ENCODE data around the gene ST6GALNAC4. TPM values are rescaled to one million over a fixed set of nuclear protein-coding genes. Genes with fewer than 3 reads are reported as not detected.

Gene ST6GALNAC4
- total and polyA plus RNA-seq, 4 donors = 8.0 to 20.2 (median 19.5) TPM

GRCh38 chr9:127947841-127948710, 31.2 kb upstream of the ST6GALNAC4 start:
- no peak for DNase-seq (ENCODE audit: low read depth in 4 of 6, low spot score in 6 of 6)
- Histone ChIP-seq H3K9me3 (ENCODE audit: control insufficient read depth, insufficient read depth, low read length) (no peaks in the 10 kb centered on the region), H3K4me1 (ENCODE audit: control insufficient read depth, insufficient read depth, low read length) (peaks cover 89% of the 10 kb centered on the region), H3K27ac (ENCODE audit: low read depth, low read length) (peak overlapping the region; percentile 67), H3K4me3 (ENCODE audit: low read depth, low read length) (peak overlapping the region; percentile 24), H3K27me3 (ENCODE audit: control insufficient read depth, insufficient read depth, low read length) (no peaks in the 10 kb centered on the region), H3K36me3 (ENCODE audit: control insufficient read depth, insufficient read depth, low read length) (peaks cover 75% of the 10 kb centered on the region)
- WGBS (ENCODE audit: insufficient coverage) = 83% methylated on average over 15 of the region's 17 CpGs

- DNase-seq (ENCODE audit: low read depth in 4 of 6, low spot score in 6 of 6) = no peak
- Histone ChIP-seq H3K36me3 (ENCODE audit: control insufficient read depth, insufficient read depth, low read length) (peaks cover 84% of the 10 kb centered on the region), H3K4me1 (ENCODE audit: control insufficient read depth, insufficient read depth, low read length) (peaks cover 90% of the 10 kb centered on the region), H3K27me3 (ENCODE audit: control insufficient read depth, insufficient read depth, low read length) (no peaks in the 10 kb centered on the region), H3K27ac (ENCODE audit: low read depth, low read length) (peak overlapping the region; percentile 25), H3K9me3 (ENCODE audit: control insufficient read depth, insufficient read depth, low read length) (no peaks in the 10 kb centered on the region), H3K4me3 (ENCODE audit: low read depth, low read length) (no peak overlapping the region)
- WGBS (ENCODE audit: insufficient coverage) = 64% methylated on average over 3 of the region's 3 CpGs
Observed at GRCh38 chr9:127946728-127947127, 29.9 kb upstream of the ST6GALNAC4 start.

- WGBS (ENCODE audit: insufficient coverage) = 84% methylated on average over 7 of the region's 9 CpGs
- Histone ChIP-seq H3K4me3 (ENCODE audit: low read depth, low read length) (no peak overlapping the region), H3K27ac (ENCODE audit: low read depth, low read length) (peak overlapping the region; percentile 33), H3K4me1 (ENCODE audit: control insufficient read depth, insufficient read depth, low read length) (peaks cover 85% of the 10 kb centered on the region), H3K36me3 (ENCODE audit: control insufficient read depth, insufficient read depth, low read length) (peaks cover 90% of the 10 kb centered on the region), H3K9me3 (ENCODE audit: control insufficient read depth, insufficient read depth, low read length) (no peaks in the 10 kb centered on the region), H3K27me3 (ENCODE audit: control insufficient read depth, insufficient read depth, low read length) (no peaks in the 10 kb centered on the region)
- DNase-seq (ENCODE audit: low read depth in 4 of 6, low spot score in 6 of 6) = no peak
Observed at GRCh38 chr9:127945942-127946341, 29.1 kb upstream of the ST6GALNAC4 start.

- no peak overlapping the region for H3K4me3 ChIP-seq (ENCODE audit: low read depth, low read length)
- no peaks in the 10 kb centered on the region for H3K9me3 ChIP-seq (ENCODE audit: control insufficient read depth, insufficient read depth, low read length)
- peak overlapping the region; percentile 33 for H3K27ac ChIP-seq (ENCODE audit: low read depth, low read length)
- 88% methylated on average over 19 of the region's 24 CpGs for WGBS (ENCODE audit: insufficient coverage)
- H3K4me1 ChIP-seq (ENCODE audit: control insufficient read depth, insufficient read depth, low read length) = peaks cover 79% of the 10 kb centered on the region
- H3K36me3 ChIP-seq (ENCODE audit: control insufficient read depth, insufficient read depth, low read length) = peaks cover 85% of the 10 kb centered on the region
- no peaks in the 10 kb centered on the region for H3K27me3 ChIP-seq (ENCODE audit: control insufficient read depth, insufficient read depth, low read length)
- no peak for DNase-seq (ENCODE audit: low read depth in 4 of 6, low spot score in 6 of 6)
Observed at GRCh38 chr9:127945338-127945737, 28.5 kb upstream of the ST6GALNAC4 start.

- DNase-seq (ENCODE audit: low read depth in 4 of 6, low spot score in 6 of 6) = no peak
- Histone ChIP-seq H3K4me3 (ENCODE audit: low read depth, low read length) (no peak overlapping the region), H3K27me3 (ENCODE audit: control insufficient read depth, insufficient read depth, low read length) (no peaks in the 10 kb centered on the region), H3K4me1 (ENCODE audit: control insufficient read depth, insufficient read depth, low read length) (peaks cover 72% of the 10 kb centered on the region), H3K36me3 (ENCODE audit: control insufficient read depth, insufficient read depth, low read length) (peaks cover 87% of the 10 kb centered on the region), H3K9me3 (ENCODE audit: control insufficient read depth, insufficient read depth, low read length) (no peaks in the 10 kb centered on the region), H3K27ac (ENCODE audit: low read depth, low read length) (no peak overlapping the region)
- 95% methylated on average over 37 of the region's 38 CpGs for WGBS (ENCODE audit: insufficient coverage)
Observed at GRCh38 chr9:127944586-127945218, 27.9 kb upstream of the ST6GALNAC4 start.

- Histone ChIP-seq H3K36me3 (ENCODE audit: control insufficient read depth, insufficient read depth, low read length) (peaks cover 84% of the 10 kb centered on the region), H3K9me3 (ENCODE audit: control insufficient read depth, insufficient read depth, low read length) (no peaks in the 10 kb centered on the region), H3K4me3 (ENCODE audit: low read depth, low read length) (no peak overlapping the region), H3K27ac (ENCODE audit: low read depth, low read length) (no peak overlapping the region), H3K4me1 (ENCODE audit: control insufficient read depth, insufficient read depth, low read length) (peaks cover 65% of the 10 kb centered on the region), H3K27me3 (ENCODE audit: control insufficient read depth, insufficient read depth, low read length) (no peaks in the 10 kb centered on the region)
- DNase-seq (ENCODE audit: low read depth in 4 of 6, low spot score in 6 of 6) = peak in 2 of 6 donors; percentile 80 to 83
- 27% methylated on average over 9 of the region's 13 CpGs for WGBS (ENCODE audit: insufficient coverage)
Observed at GRCh38 chr9:127943731-127944144, 26.9 kb upstream of the ST6GALNAC4 start.

- Histone ChIP-seq H3K9me3 (ENCODE audit: control insufficient read depth, insufficient read depth, low read length) (no peaks in the 10 kb centered on the region), H3K36me3 (ENCODE audit: control insufficient read depth, insufficient read depth, low read length) (peaks cover 80% of the 10 kb centered on the region), H3K27me3 (ENCODE audit: control insufficient read depth, insufficient read depth, low read length) (no peaks in the 10 kb centered on the region), H3K27ac (ENCODE audit: low read depth, low read length) (no peak overlapping the region), H3K4me3 (ENCODE audit: low read depth, low read length) (no peak overlapping the region), H3K4me1 (ENCODE audit: control insufficient read depth, insufficient read depth, low read length) (peaks cover 65% of the 10 kb centered on the region)
- DNase-seq (ENCODE audit: low read depth in 4 of 6, low spot score in 6 of 6) = no peak
- 84% methylated on average over 13 of the region's 14 CpGs for WGBS (ENCODE audit: insufficient coverage)
Observed at GRCh38 chr9:127943011-127943662, 26.3 kb upstream of the ST6GALNAC4 start.

GRCh38 chr9:127942216-127943010, 25.6 kb upstream of the ST6GALNAC4 start:
- Histone ChIP-seq H3K27ac (ENCODE audit: low read depth, low read length) (peak overlapping the region; percentile 33), H3K4me3 (ENCODE audit: low read depth, low read length) (no peak overlapping the region), H3K27me3 (ENCODE audit: control insufficient read depth, insufficient read depth, low read length) (no peaks in the 10 kb centered on the region), H3K9me3 (ENCODE audit: control insufficient read depth, insufficient read depth, low read length) (no peaks in the 10 kb centered on the region), H3K4me1 (ENCODE audit: control insufficient read depth, insufficient read depth, low read length) (peaks cover 64% of the 10 kb centered on the region), H3K36me3 (ENCODE audit: control insufficient read depth, insufficient read depth, low read length) (peaks cover 74% of the 10 kb centered on the region)
- 62% methylated on average over 17 of the region's 18 CpGs for WGBS (ENCODE audit: insufficient coverage)
- DNase-seq (ENCODE audit: low read depth in 4 of 6, low spot score in 6 of 6) = peak in 2 of 6 donors; percentile 73 to 77

- DNase-seq (ENCODE audit: low read depth in 4 of 6, low spot score in 6 of 6) = no peak
- WGBS (ENCODE audit: insufficient coverage) = 75% methylated on average over 3 of the region's 3 CpGs
- no peaks in the 10 kb centered on the region for H3K27me3 ChIP-seq (ENCODE audit: control insufficient read depth, insufficient read depth, low read length)
- no peak overlapping the region for H3K27ac ChIP-seq (ENCODE audit: low read depth, low read length)
- H3K4me3 ChIP-seq (ENCODE audit: low read depth, low read length) = no peak overlapping the region
- peaks cover 72% of the 10 kb centered on the region for H3K36me3 ChIP-seq (ENCODE audit: control insufficient read depth, insufficient read depth, low read length)
- no peaks in the 10 kb centered on the region for H3K9me3 ChIP-seq (ENCODE audit: control insufficient read depth, insufficient read depth, low read length)
- H3K4me1 ChIP-seq (ENCODE audit: control insufficient read depth, insufficient read depth, low read length) = peaks cover 68% of the 10 kb centered on the region
Observed at GRCh38 chr9:127941961-127942215, 25.0 kb upstream of the ST6GALNAC4 start.

All from spinal cord (tissue), 10 donors.